A549 (cell line): ENCODE results near the gene SDF2. TPM values are rescaled to one million over a fixed set of nuclear protein-coding genes. Genes with fewer than 3 reads are reported as not detected.

ENCODE experiments used
- ATAC-seq, 2 experiments: fragments of 200-7000 bp in 1 of 2; fragments of >200 bp in 1 of 2; cut with Nextera tagmentation in 1 of 2; cut with Tn5 transposase in 1 of 2; 3 replicates each; pipeline versions ENCODE4 v1.8.0 to v1.9.1; 2018 to 2020; ENCODE audit warnings: mild to moderate bottlenecking in 1 of 2, moderate library complexity in 1 of 2
- CTCF ChIA-PET: fragments of 300-600 bp; sonication (Branson Sonifier 250); formaldehyde crosslinking; extraction: SDS; loops from one replicate; lab custom pipeline; 2021; ENCODE audit warnings: antibody characterized with exemption, inconsistent platforms; lab: Yijun Ruan, JAX
- POLR2A ChIA-PET: fragments of 350-600 bp; formaldehyde crosslinking; extraction: SDS; loops from one replicate; lab custom pipeline; 2021; ENCODE audit warnings: antibody characterized with exemption, inconsistent platforms; lab: Yijun Ruan, JAX
- DNase-seq, 2 experiments: peaks; one replicate each; pipeline versions ENCODE4 v3.0.0 to v3.0.0-alpha.2; 2011 to 2016; ENCODE audit warnings: low read depth in 1 of 2, low spot score in 1 of 2
- FAIRE-seq: peaks from 2 replicates; lab custom pipeline; 2011; peaks lifted over from hg19 to GRCh38; lab: Jason Lieb, UNC
- H3K27ac ChIP-seq, 2 experiments: fragments of >200 bp; sonication (Bioruptor Twin); formaldehyde crosslinking; 3 replicates each; pipeline ENCODE4 v1.5.1; 2016 to 2017
- H3K4me1 ChIP-seq: fragments of >200 bp; sonication (Bioruptor Twin); formaldehyde crosslinking; 3 replicates; pipeline ENCODE4 v1.6.1; 2016
- H3K4me2 ChIP-seq: fragments of >200 bp; sonication (Bioruptor Twin); formaldehyde crosslinking; 3 replicates; pipeline ENCODE4 v1.6.1; 2016
- H3K4me3 ChIP-seq: fragments of >200 bp; sonication (Bioruptor Twin); formaldehyde crosslinking; 3 replicates; pipeline ENCODE4 v1.5.1; 2016
- H3K9me3 ChIP-seq: fragments of >200 bp; sonication (Bioruptor Twin); formaldehyde crosslinking; 3 replicates; pipeline ENCODE4 v1.6.1; 2016
- BCL3 ChIP-seq: fragments of >200 bp; sonication (Bioruptor Twin); formaldehyde crosslinking; IDR thresholded peaks from 3 replicates; pipeline ENCODE4 v1.6.1; 2016
- CTCF ChIP-seq: fragments of >200 bp; sonication (Bioruptor Twin); formaldehyde crosslinking; IDR thresholded peaks from 3 replicates; pipeline ENCODE4 v1.5.1; 2016
- E2F6 ChIP-seq: IDR thresholded peaks from 2 replicates; pipeline ENCODE4 v1.6.1; 2012; ENCODE audit warnings: low read depth, borderline replicate concordance
- ESRRA ChIP-seq: fragments of 150-350 bp; IDR thresholded peaks from 2 replicates; pipeline ENCODE4 v1.6.1; 2014; ENCODE audit warnings: mild to moderate bottlenecking, low read length, borderline replicate concordance
- FOSB ChIP-seq: fragments of 250-450 bp; sonication (Bioruptor Pico); IDR thresholded peaks from 2 replicates; pipeline ENCODE4 v1.5.0; 2020; ENCODE audit warnings: mild to moderate bottlenecking, moderate library complexity
- FOSL2 ChIP-seq, 2 experiments: fragments of 450-650 bp in 1 of 2; fragments of >200 bp in 1 of 2; sonication (Bioruptor Twin) in 1 of 2; formaldehyde crosslinking; IDR thresholded peaks; 2 replicates each; pipeline versions ENCODE4 v1.5.0 to v1.6.1; 2016 to 2020; ENCODE audit warnings: mild to moderate bottlenecking in 1 of 2, moderate library complexity in 1 of 2
- HDAC2 ChIP-seq: fragments of 200-600 bp; sonication (generic); IDR thresholded peaks from 2 replicates; pipeline ENCODE4 v1.6.1; 2016
- HMGXB4 ChIP-seq: fragments of 250-450 bp; sonication (Bioruptor Pico); IDR thresholded peaks from 2 replicates; pipeline ENCODE4 v1.5.0; 2021; ENCODE audit warnings: mild to moderate bottlenecking, moderate library complexity, borderline replicate concordance
- HOXB13 ChIP-seq: fragments of 250-450 bp; sonication (Bioruptor Pico); IDR thresholded peaks from 2 replicates; pipeline ENCODE4 v1.5.0; 2020; ENCODE audit warnings: low read depth, mild to moderate bottlenecking, moderate library complexity
- JUNB ChIP-seq: fragments of >200 bp; sonication (Bioruptor Twin); formaldehyde crosslinking; IDR thresholded peaks from 2 replicates; pipeline ENCODE4 v1.6.1; 2016
- MAX ChIP-seq: IDR thresholded peaks from 2 replicates; pipeline ENCODE4 v1.6.1; 2012
- NPAS2 ChIP-seq: fragments of 250-450 bp; sonication (Bioruptor Pico); IDR thresholded peaks from 2 replicates; pipeline ENCODE4 v1.8.0; 2022; ENCODE audit warnings: mild to moderate bottlenecking, moderate library complexity, borderline replicate concordance
- NR3C1 ChIP-seq: fragments of >200 bp; sonication (Bioruptor Twin); formaldehyde crosslinking; IDR thresholded peaks from 3 replicates; pipeline ENCODE4 v1.6.1; 2017
- PBX3 ChIP-seq: IDR thresholded peaks from 2 replicates; pipeline ENCODE4 v1.6.1; 2012
- PHF8 ChIP-seq: fragments of 200-600 bp; sonication (generic); IDR thresholded peaks from 2 replicates; pipeline ENCODE4 v1.6.1; 2016; ENCODE audit warnings: low read depth, mild to moderate bottlenecking, antibody characterized with exemption, moderate library complexity, borderline replicate concordance
- POLR2A ChIP-seq: IDR thresholded peaks from 2 replicates; pipeline ENCODE4 v1.6.1; 2012; ENCODE audit warnings: mild to moderate bottlenecking, low read length
- RAD21 ChIP-seq, 2 experiments: fragments of >200 bp in 1 of 2; sonication (Bioruptor Twin) in 1 of 2; formaldehyde crosslinking in 1 of 2; IDR thresholded peaks in 1 of 2; conservative IDR thresholded peaks in 1 of 2; 2 replicates in 1 of 2; 3 replicates in 1 of 2; pipeline ENCODE4 v1.6.1; 2012 to 2018; ENCODE audit warnings: inconsistent platforms in 1 of 2
- RCOR1 ChIP-seq: fragments of 150-350 bp; IDR thresholded peaks from 2 replicates; pipeline ENCODE4 v1.6.1; 2014; ENCODE audit warnings: antibody characterized with exemption, low read length, low read depth
- RFX5 ChIP-seq: fragments of 450-650 bp; IDR thresholded peaks from 2 replicates; pipeline ENCODE4 v1.7.1; 2014; ENCODE audit warnings: antibody characterized with exemption, mild to moderate bottlenecking, moderate library complexity
- SMC3 ChIP-seq: fragments of >200 bp; sonication (Bioruptor Twin); formaldehyde crosslinking; IDR thresholded peaks from 3 replicates; pipeline ENCODE4 v1.6.1; 2018; ENCODE audit warnings: inconsistent platforms
- SREBF2 ChIP-seq: fragments of 450-650 bp; IDR thresholded peaks from 2 replicates; pipeline ENCODE4 v1.6.1; 2014; ENCODE audit warnings: mild to moderate bottlenecking, moderate library complexity
- TFCP2L1 ChIP-seq: fragments of 250-450 bp; sonication (Bioruptor Pico); IDR thresholded peaks from 2 replicates; pipeline ENCODE4 v1.5.0; 2021; ENCODE audit warnings: mild to moderate bottlenecking
- ZC3H11A ChIP-seq: fragments of 450-650 bp; IDR thresholded peaks from 2 replicates; pipeline ENCODE4 v1.6.1; 2014; ENCODE audit warnings: antibody characterized with exemption, mild to moderate bottlenecking
- ZFP36 ChIP-seq: fragments of 450-650 bp; IDR thresholded peaks from 2 replicates; pipeline ENCODE4 v1.6.1; 2014; ENCODE audit warnings: borderline replicate concordance; ENCODE audit not compliant: partially characterized antibody
- ZNF302 ChIP-seq: fragments of 250-450 bp; sonication (Bioruptor Pico); IDR thresholded peaks from 2 replicates; pipeline ENCODE4 v1.9.0; 2021; ENCODE audit warnings: inconsistent platforms, mild to moderate bottlenecking, moderate library complexity
- WGBS: methylation state at CpG from one replicate; pipeline ENCODE4 v1.1.6; 2017; ENCODE audit errors: missing lambda C conversion rate; 5-methylcytosine and 5-hydroxymethylcytosine counted together
- polyA plus RNA-seq, 4 experiments: library from polyadenylated mRNA; depleted of rRNA in 3 of 4; stranded (reverse); fragments of >200 nt; fragmentation: RNase III in 1 of 4; extraction: RNeasy Plus Mini Kit Qiagen cat#74134 plus additional on column Dnase treatment in 1 of 4; gene quantifications; 2 replicates in 3 of 4; 3 replicates in 1 of 4; pipeline ENCODE4 v1.2.3, GENCODE V29; 2011 to 2017

Gene SDF2
- polyA plus RNA-seq, 2 of the 4 experiments (the other 2 are of a cell fraction): 87.9 to 93.8 TPM

GRCh38 chr17:28684963-28685362, 23.3 kb upstream of the SDF2 start:
- H3K27ac ChIP-seq: no peak overlapping the region
- ChIA-PET CTCF (interaction anchor here (1.0 to 31.4 kb wide), 7 partner anchors 9 to 269 kb away, joined by 3 to 335 read pairs (median 4); partner anchors contain the start of genes BLTP2 and PROCA1), POLR2A (no interaction called here)
- DNase-seq (peak; percentile 63 to 86), FAIRE-seq (peak; percentile 93), ATAC-seq (peak; percentile 81 to 87)
- H3K4me1 ChIP-seq: no peaks in the 10 kb centered on the region
- TF ChIP-seq RFX5 (no peak), MAX (no peak), FOSL2 (IDR thresholded peaks at IDR 0.05) (no peak), FOSL2 (CRISPR knock-in tag; IDR thresholded peaks at IDR 0.05) (no peak), RAD21 (conservative IDR thresholded peaks at IDR 0.05 in 1 of 2, IDR thresholded peaks at IDR 0.05 in 1 of 2) (peak; percentile 79 to 80), RCOR1 (no peak), NPAS2 (no peak), NR3C1 (no peak), ZFP36 (no peak), E2F6 (no peak), HDAC2 (no peak), JUNB (no peak), POLR2A (no peak), HOXB13 (no peak), PHF8 (no peak), SMC3 (peak; percentile 34; the same call in 1 of the 3 replicates), FOSB (no peak), BCL3 (no peak), CTCF (peak; percentile 58), TFCP2L1 (no peak), SREBF2 (no peak), HMGXB4 (CRISPR knock-in tag) (no peak), ZC3H11A (no peak), ESRRA (no peak), PBX3 (no peak), ZNF302 (no peak)
- H3K4me2 ChIP-seq: no peak overlapping the region
- no peak overlapping the region for H3K4me3 ChIP-seq
- WGBS: 50% methylated on average over 3 of the region's 3 CpGs
- H3K9me3 ChIP-seq: no peaks in the 10 kb centered on the region
